Measurements from ENCODE around the gene KIF6. TPM values are rescaled to one million over a fixed set of nuclear protein-coding genes. Genes with fewer than 3 reads are reported as not detected.

The KIF6 gene
- total and polyA plus RNA-seq, 11 donors = 0.06 to 0.77 (median 0.48) TPM

DNA sequence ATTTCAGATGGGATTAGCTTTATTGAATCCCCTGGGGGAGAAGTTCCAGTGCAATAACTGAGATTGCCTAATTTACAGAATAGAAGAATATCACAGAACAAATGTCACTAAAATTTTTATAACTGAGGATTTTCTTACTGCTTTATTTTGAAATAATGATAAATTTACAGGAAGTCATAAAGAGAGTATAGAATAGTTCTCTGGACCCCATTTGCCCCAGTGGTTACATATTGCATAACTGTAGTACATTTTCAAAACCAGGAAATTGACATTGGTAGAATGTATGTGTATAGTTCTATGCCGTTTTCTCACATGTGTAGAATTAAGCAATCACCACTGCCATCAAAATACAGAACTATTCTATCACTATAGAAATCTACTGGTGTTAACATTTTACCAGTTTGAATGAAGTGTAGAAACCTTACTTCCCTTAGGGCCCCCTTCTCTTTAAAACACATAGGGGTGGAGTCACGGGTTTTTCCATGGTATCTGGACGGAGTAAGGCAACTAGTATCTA lies 18.3 kb downstream of the KIF6 start:
- DNase-seq = no peak
- Histone ChIP-seq H3K4me3 (no peak overlapping the region), H3K27ac (no peak overlapping the region), H3K9me3 (no peaks in the 10 kb centered on the region), H3K36me3 (no peaks in the 10 kb centered on the region), H3K27me3 (no peaks in the 10 kb centered on the region), H3K4me1 (no peaks in the 10 kb centered on the region)
- 46 to 61% (median 55%) methylated on average over 3 of the region's 3 CpGs for WGBS, 4 donors
- no peak for ATAC-seq
- intact Hi-C loops (cut with DNase I) = no loop called here
- TF ChIP-seq POLR2A (IDR thresholded peaks at IDR 0.05) (no peak), CTCF (IDR thresholded peaks at IDR 0.05) (no peak)

GRCh38 chr6:39702265-39702664 lies 22.9 kb downstream of the KIF6 start:
- intact Hi-C loops (cut with DNase I) = no loop called here
- H3K4me1 ChIP-seq = no peaks in the 10 kb centered on the region
- TF ChIP-seq POLR2A (IDR thresholded peaks at IDR 0.05) (no peak), CTCF (IDR thresholded peaks at IDR 0.05) (no peak)
- ATAC-seq = no peak
- no peaks in the 10 kb centered on the region for H3K36me3 ChIP-seq
- no peak overlapping the region for H3K4me3 ChIP-seq
- no peaks in the 10 kb centered on the region for H3K9me3 ChIP-seq
- 50 to 59% (median 58%) methylated on average over 4 of the region's 4 CpGs for WGBS, 4 donors
- no peak overlapping the region for H3K27ac ChIP-seq
- H3K27me3 ChIP-seq = no peaks in the 10 kb centered on the region
- no peak for DNase-seq

- TF ChIP-seq CTCF (IDR thresholded peaks at IDR 0.05) = no peak
- TF ChIP-seq POLR2A (IDR thresholded peaks at IDR 0.05) = no peak
- Histone ChIP-seq H3K27me3 (no peaks in the 10 kb centered on the region), H3K9me3 (no peaks in the 10 kb centered on the region), H3K36me3 (no peaks in the 10 kb centered on the region), H3K4me3 (no peak overlapping the region), H3K27ac (no peak overlapping the region), H3K4me1 (no peaks in the 10 kb centered on the region)
- 34 to 88% (median 78%) methylated on average over 1 of the region's 1 CpG for WGBS, 4 donors
- intact Hi-C loops (cut with DNase I) = no loop called here
- no peak for DNase-seq
- ATAC-seq = no peak
Measured at GRCh38 chr6:39700362-39700761, 24.8 kb downstream of the KIF6 start.

- Histone ChIP-seq H3K4me1 (no peaks in the 10 kb centered on the region), H3K4me3 (no peak overlapping the region), H3K27me3 (no peaks in the 10 kb centered on the region), H3K27ac (no peak overlapping the region), H3K9me3 (no peaks in the 10 kb centered on the region), H3K36me3 (no peaks in the 10 kb centered on the region)
- ATAC-seq (no peak), DNase-seq (no peak)
- intact Hi-C loops (cut with DNase I) = no loop called here
- WGBS, 4 donors = 94 to 100% (median 96%) methylated on average over 1 of the region's 1 CpG
- TF ChIP-seq CTCF (IDR thresholded peaks at IDR 0.05) = no peak
- no peak for TF ChIP-seq POLR2A (IDR thresholded peaks at IDR 0.05)
Measured at GRCh38 chr6:39698789-39699188, 26.4 kb downstream of the KIF6 start.
